HG02759 (cell line): Measurements from ENCODE around the gene ARID4B.

Source experiments
- ATAC-seq: cut with Tn5 transposase; IDR thresholded peaks from one replicate; pipeline ENCODE4 v1.9.1; 2021; ENCODE audit warnings: mild to moderate bottlenecking, moderate library complexity; ENCODE audit not compliant: unreplicated experiment

The ARID4B gene

GRCh38 chr1:235129774-235130570 lies 198.0 kb downstream of the ARID4B start:
- ATAC-seq = no peak

GRCh38 chr1:235128456-235129328 lies 199.3 kb downstream of the ARID4B start, which contains the start of gene TOMM20:
TOMM20 (minus strand) TSS chr1:235128837; CDS start chr1:235128715, 122 bp downstream.
- peak; percentile 96 for ATAC-seq

- ATAC-seq = no peak
Measured at GRCh38 chr1:235127732-235128455, 200.1 kb downstream of the ARID4B start.

- ATAC-seq = no peak
Measured at GRCh38 chr1:235127203-235127602, 200.8 kb downstream of the ARID4B start.

GRCh38 chr1:235124665-235125064 lies 203.3 kb downstream of the ARID4B start:
- no peak for ATAC-seq

- ATAC-seq = no peak
Measured at GRCh38 chr1:235124111-235124510, 203.9 kb downstream of the ARID4B start.

GRCh38 chr1:235122348-235122747 lies 205.6 kb downstream of the ARID4B start:
- no peak for ATAC-seq
